Measurements from ENCODE around the gene COL5A1. TPM values are rescaled to one million over a fixed set of nuclear protein-coding genes. Genes with fewer than 3 reads are reported as not detected.

The COL5A1 gene
- total RNA-seq, 1 donor = 801 TPM

DNA sequence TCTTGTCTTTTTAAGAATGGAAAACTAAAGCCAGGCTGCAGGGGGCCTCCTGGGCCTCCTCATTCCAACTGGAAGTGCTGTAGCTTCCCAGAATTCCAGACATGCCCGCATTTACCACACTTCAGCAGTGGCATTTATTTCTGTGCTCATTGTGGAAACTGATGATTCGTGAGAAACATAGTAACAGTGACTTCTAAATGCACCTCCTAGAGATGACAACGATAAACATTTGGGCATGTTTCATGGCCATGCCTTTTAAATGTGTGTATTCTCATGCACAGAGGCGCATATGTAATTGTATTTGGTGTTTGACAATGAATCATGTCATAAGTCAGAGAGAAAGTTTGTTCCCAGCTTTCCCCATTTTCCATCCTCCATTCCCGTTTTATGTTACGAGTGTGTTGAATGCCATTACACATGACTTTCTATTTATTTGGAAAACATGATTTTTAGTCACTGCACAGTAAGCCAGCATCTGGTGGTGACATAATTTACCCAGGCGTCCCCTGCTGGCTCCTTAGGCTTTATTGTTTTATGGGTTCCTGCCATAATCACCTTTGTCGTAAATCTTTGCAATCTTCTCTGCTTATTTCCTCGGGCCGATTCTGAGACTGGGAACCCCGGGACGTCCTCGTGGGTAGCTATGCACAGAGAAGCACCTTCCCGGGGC is 170.2 kb downstream of the COL5A1 start:
- TF ChIP-seq, protein P1, sequence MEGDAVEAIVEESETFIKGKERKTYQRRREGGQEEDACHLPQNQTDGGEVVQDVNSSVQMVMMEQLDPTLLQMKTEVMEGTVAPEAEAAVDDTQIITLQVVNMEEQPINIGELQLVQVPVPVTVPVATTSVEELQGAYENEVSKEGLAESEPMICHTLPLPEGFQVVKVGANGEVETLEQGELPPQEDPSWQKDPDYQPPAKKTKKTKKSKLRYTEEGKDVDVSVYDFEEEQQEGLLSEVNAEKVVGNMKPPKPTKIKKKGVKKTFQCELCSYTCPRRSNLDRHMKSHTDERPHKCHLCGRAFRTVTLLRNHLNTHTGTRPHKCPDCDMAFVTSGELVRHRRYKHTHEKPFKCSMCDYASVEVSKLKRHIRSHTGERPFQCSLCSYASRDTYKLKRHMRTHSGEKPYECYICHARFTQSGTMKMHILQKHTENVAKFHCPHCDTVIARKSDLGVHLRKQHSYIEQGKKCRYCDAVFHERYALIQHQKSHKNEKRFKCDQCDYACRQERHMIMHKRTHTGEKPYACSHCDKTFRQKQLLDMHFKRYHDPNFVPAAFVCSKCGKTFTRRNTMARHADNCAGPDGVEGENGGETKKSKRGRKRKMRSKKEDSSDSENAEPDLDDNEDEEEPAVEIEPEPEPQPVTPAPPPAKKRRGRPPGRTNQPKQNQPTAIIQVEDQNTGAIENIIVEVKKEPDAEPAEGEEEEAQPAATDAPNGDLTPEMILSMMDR (IDR thresholded peaks at IDR 0.05; ENCODE audit: extremely low read depth, low read depth, low read length) = peak; percentile 24
- no peak overlapping the region for H3K4me2 ChIP-seq (ENCODE audit: insufficient read depth, low read length)
- H3K4me3 ChIP-seq (ENCODE audit: insufficient read depth, low read length) = no peak overlapping the region
- no peaks in the 10 kb centered on the region for H3K9me3 ChIP-seq (ENCODE audit: low read depth, low read length)
- no peaks in the 10 kb centered on the region for H3K27me3 ChIP-seq (ENCODE audit: insufficient read depth, low read length)
- H3K4me1 ChIP-seq (ENCODE audit: insufficient read depth, low read length) = peaks cover 26% of the 10 kb centered on the region
- H3K27ac ChIP-seq (ENCODE audit: low read depth, low read length) = peak overlapping the region; percentile 96
- no peak overlapping the region for H2AFZ ChIP-seq (ENCODE audit: low read length)
- H3K36me3 ChIP-seq (ENCODE audit: insufficient read depth, low read length) = peaks cover 97% of the 10 kb centered on the region
- DNase-seq (ENCODE audit: insufficient read length, low spot score, missing footprints) = peak; percentile 97
- H3K79me2 ChIP-seq (ENCODE audit: insufficient read depth, low read length) = no peaks in the 10 kb centered on the region
- H4K20me1 ChIP-seq (ENCODE audit: insufficient read depth, low read length) = peaks cover 36% of the 10 kb centered on the region

DNA sequence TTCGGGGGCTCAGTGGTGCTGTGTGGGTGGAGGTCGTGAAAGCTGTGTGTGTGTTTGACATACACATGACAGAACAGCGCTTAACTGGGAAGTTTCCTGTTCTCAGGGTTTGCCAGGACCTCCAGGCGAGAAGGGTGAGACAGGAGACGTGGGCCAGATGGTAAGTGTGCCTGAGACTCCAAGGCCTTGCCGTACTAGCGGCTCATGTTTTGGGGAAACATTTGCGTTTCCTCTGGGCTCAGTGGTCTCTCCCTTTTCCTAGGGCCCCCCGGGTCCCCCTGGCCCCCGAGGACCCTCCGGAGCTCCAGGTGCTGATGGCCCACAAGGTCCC is 170.7 kb downstream of the COL5A1 start:
- no peaks in the 10 kb centered on the region for H3K9me3 ChIP-seq (ENCODE audit: low read depth, low read length)
- H3K27me3 ChIP-seq (ENCODE audit: insufficient read depth, low read length) = no peaks in the 10 kb centered on the region
- DNase-seq (ENCODE audit: insufficient read length, low spot score, missing footprints) = no peak
- H3K4me2 ChIP-seq (ENCODE audit: insufficient read depth, low read length) = no peak overlapping the region
- H3K36me3 ChIP-seq (ENCODE audit: insufficient read depth, low read length) = peaks cover 98% of the 10 kb centered on the region
- no peak overlapping the region for H3K4me3 ChIP-seq (ENCODE audit: insufficient read depth, low read length)
- peaks cover 26% of the 10 kb centered on the region for H3K4me1 ChIP-seq (ENCODE audit: insufficient read depth, low read length)
- H3K27ac ChIP-seq (ENCODE audit: low read depth, low read length) = peak overlapping the region; percentile 96
- TF ChIP-seq, protein P1 (IDR thresholded peaks at IDR 0.05; ENCODE audit: extremely low read depth, low read depth, low read length) = no peak
- H4K20me1 ChIP-seq (ENCODE audit: insufficient read depth, low read length) = peaks cover 36% of the 10 kb centered on the region
- no peaks in the 10 kb centered on the region for H3K79me2 ChIP-seq (ENCODE audit: insufficient read depth, low read length)
- no peak overlapping the region for H2AFZ ChIP-seq (ENCODE audit: low read length)

DNA sequence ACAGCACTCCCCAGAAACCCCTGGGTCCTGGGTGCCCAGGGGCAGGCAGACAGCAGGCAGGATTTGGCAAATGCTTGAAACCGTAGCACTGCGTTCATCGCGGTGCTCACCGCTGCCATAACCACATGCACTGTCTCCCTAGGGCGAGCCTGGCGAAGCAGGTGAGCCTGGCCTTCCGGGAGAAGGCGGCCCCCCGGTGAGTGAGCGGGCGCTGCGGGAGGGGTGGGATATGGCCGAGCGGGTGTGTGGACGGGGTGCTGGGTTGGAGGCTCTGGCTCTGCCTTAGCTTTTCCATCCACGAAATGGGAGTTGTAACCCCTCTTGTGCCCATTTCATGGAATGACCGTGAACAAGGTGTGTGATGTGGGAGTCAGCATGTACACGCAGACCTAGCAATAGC is 172.2 kb downstream of the COL5A1 start:
- Histone ChIP-seq H3K27ac (ENCODE audit: low read depth, low read length) (no peak overlapping the region), H2AFZ (ENCODE audit: low read length) (no peak overlapping the region), H4K20me1 (ENCODE audit: insufficient read depth, low read length) (peaks cover 34% of the 10 kb centered on the region), H3K4me3 (ENCODE audit: insufficient read depth, low read length) (no peak overlapping the region), H3K79me2 (ENCODE audit: insufficient read depth, low read length) (no peaks in the 10 kb centered on the region), H3K27me3 (ENCODE audit: insufficient read depth, low read length) (no peaks in the 10 kb centered on the region), H3K36me3 (ENCODE audit: insufficient read depth, low read length) (peaks cover 98% of the 10 kb centered on the region), H3K4me1 (ENCODE audit: insufficient read depth, low read length) (peaks cover 26% of the 10 kb centered on the region), H3K4me2 (ENCODE audit: insufficient read depth, low read length) (no peak overlapping the region), H3K9me3 (ENCODE audit: low read depth, low read length) (no peaks in the 10 kb centered on the region)
- no peak for DNase-seq (ENCODE audit: insufficient read length, low spot score, missing footprints)
- TF ChIP-seq, protein P1 (IDR thresholded peaks at IDR 0.05; ENCODE audit: extremely low read depth, low read depth, low read length) = no peak

DNA sequence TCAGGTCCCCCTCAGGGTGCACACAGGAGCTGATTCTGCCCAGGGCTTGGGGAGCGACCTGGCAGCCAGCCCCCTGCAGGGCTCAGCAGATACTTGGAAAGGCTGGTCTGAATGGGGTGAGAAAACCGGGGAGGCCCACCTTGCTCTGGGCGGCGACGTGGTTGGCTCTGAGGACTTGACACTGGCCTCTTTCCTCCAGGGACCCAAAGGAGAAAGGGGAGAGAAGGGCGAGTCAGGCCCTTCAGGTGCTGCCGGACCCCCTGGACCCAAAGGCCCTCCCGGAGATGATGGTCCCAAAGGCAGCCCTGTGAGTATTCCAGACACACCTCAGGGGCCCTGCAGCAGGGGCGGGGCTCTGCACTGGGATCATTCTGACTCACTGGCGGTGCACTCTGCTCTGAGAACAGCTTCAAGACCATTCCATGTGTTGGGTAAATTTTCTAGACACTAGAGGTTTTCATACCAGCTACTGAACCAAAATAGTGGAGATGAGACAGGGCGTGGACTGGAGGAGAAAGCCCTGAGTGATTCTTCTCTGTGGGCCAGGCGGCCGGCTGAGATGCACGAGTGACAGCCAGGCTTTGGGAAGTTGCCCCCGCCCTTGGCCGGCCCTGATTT is 173.1 kb downstream of the COL5A1 start:
- TF ChIP-seq, protein P1 (IDR thresholded peaks at IDR 0.05; ENCODE audit: extremely low read depth, low read depth, low read length) = no peak
- Histone ChIP-seq H3K27ac (ENCODE audit: low read depth, low read length) (no peak overlapping the region), H3K9me3 (ENCODE audit: low read depth, low read length) (no peaks in the 10 kb centered on the region), H3K27me3 (ENCODE audit: insufficient read depth, low read length) (no peaks in the 10 kb centered on the region), H3K36me3 (ENCODE audit: insufficient read depth, low read length) (peaks cover 98% of the 10 kb centered on the region), H3K4me2 (ENCODE audit: insufficient read depth, low read length) (no peak overlapping the region), H3K4me1 (ENCODE audit: insufficient read depth, low read length) (peaks cover 26% of the 10 kb centered on the region), H3K79me2 (ENCODE audit: insufficient read depth, low read length) (no peaks in the 10 kb centered on the region), H4K20me1 (ENCODE audit: insufficient read depth, low read length) (peaks cover 35% of the 10 kb centered on the region), H3K4me3 (ENCODE audit: insufficient read depth, low read length) (no peak overlapping the region), H2AFZ (ENCODE audit: low read length) (no peak overlapping the region)
- DNase-seq (ENCODE audit: insufficient read length, low spot score, missing footprints) = peak; percentile 96

All from osteoblast (primary cell).